K562 (cell line): Measurements from ENCODE around the gene TXNRD1. TPM values are rescaled to one million over a fixed set of nuclear protein-coding genes. Genes with fewer than 3 reads are reported as not detected.

Source experiments
- CBFB ChIP-seq: sonication (generic); formaldehyde crosslinking; IDR thresholded peaks from 2 replicates; pipeline ENCODE4 v1.4.0; 2020; ENCODE audit warnings: mild to moderate bottlenecking, missing genetic modification reagents
- CBX3 ChIP-seq, 2 experiments: IDR thresholded peaks; 1 replicate in 1 of 2; 2 replicates in 1 of 2; pipeline ENCODE4 v1.6.1; 2012; ENCODE audit warnings: inconsistent platforms in 2 of 2, low read length in 2 of 2, borderline replicate concordance in 1 of 2, control low read depth in 1 of 2
- ELF4 ChIP-seq: fragments of 450-650 bp; formaldehyde crosslinking; IDR thresholded peaks from 2 replicates; pipeline ENCODE4 v1.4.0; 2022; ENCODE audit warnings: missing genetic modification characterization
- ETS2 ChIP-seq: IDR thresholded peaks from 2 replicates; pipeline ENCODE4 v1.6.1; 2016; ENCODE audit warnings: borderline replicate concordance, missing genetic modification characterization, mild to moderate bottlenecking, moderate library complexity, missing compliant biosample characterization; ENCODE audit not compliant: poor library complexity, severe bottlenecking
- GABPB2 ChIP-seq: fragments of 250-450 bp; sonication (Bioruptor Pico); conservative IDR thresholded peaks from 2 replicates; pipeline ENCODE4 v1.5.1; 2021; ENCODE audit warnings: mild to moderate bottlenecking
- HDAC1 ChIP-seq, 2 experiments: fragments of 450-650 bp; IDR thresholded peaks; 2 replicates each; pipeline ENCODE4 v1.6.1; 2016 to 2017; ENCODE audit warnings: inconsistent platforms in 1 of 2, mild to moderate bottlenecking in 1 of 2, moderate library complexity in 1 of 2
- HMGXB4 ChIP-seq: sonication (generic); formaldehyde crosslinking; IDR thresholded peaks from 2 replicates; pipeline ENCODE4 v1.8.1; 2023; ENCODE audit warnings: mild to moderate bottlenecking, missing genetic modification reagents
- MAFG ChIP-seq: fragments of 450-650 bp; conservative IDR thresholded peaks from 2 replicates; pipeline ENCODE4 v1.6.1; 2016; ENCODE audit warnings: missing genetic modification characterization, missing compliant biosample characterization
- PTBP1 ChIP-seq: fragments of 200-400 bp; formaldehyde crosslinking; IDR thresholded peaks from 2 replicates; pipeline ENCODE4 v1.6.1; 2017; ENCODE audit warnings: low read depth, low read length
- RBM22 ChIP-seq: fragments of 200-400 bp; formaldehyde crosslinking; IDR thresholded peaks from 2 replicates; pipeline ENCODE4 v1.6.1; 2018; ENCODE audit warnings: low read length, low read depth; ENCODE audit not compliant: poor library complexity, severe bottlenecking
- RNF2 ChIP-seq: sonication (generic); IDR thresholded peaks from 2 replicates; pipeline ENCODE4 v1.6.1; 2016
- RNF219 ChIP-seq: fragments of 250-450 bp; sonication (Bioruptor Pico); IDR thresholded peaks from 2 replicates; pipeline ENCODE4 v1.5.0; 2022; ENCODE audit warnings: mild to moderate bottlenecking
- SLC30A9 ChIP-seq: fragments of 250-450 bp; sonication (Bioruptor Pico); IDR thresholded peaks from 2 replicates; pipeline ENCODE4 v1.8.0; 2022; ENCODE audit warnings: mild to moderate bottlenecking, moderate library complexity
- ZNF146 ChIP-seq: IDR thresholded peaks from one replicate; pipeline ENCODE4 v1.6.1; 2018; ENCODE audit warnings: missing compliant biosample characterization; ENCODE audit not compliant: unreplicated experiment
- ZNF197 ChIP-seq: fragments of 200-800 bp; sonication (Bioruptor generic); IDR thresholded peaks from 2 replicates; pipeline ENCODE4 v1.6.1; 2016; ENCODE audit warnings: low read depth, missing genetic modification characterization, missing compliant biosample characterization
- ZNF695 ChIP-seq: fragments of 450-650 bp; formaldehyde crosslinking; IDR thresholded peaks from 2 replicates; pipeline ENCODE4 v1.4.0; 2020; ENCODE audit warnings: mild to moderate bottlenecking, moderate library complexity
- ZNF75A ChIP-seq: fragments of 450-650 bp; formaldehyde crosslinking; IDR thresholded peaks from 2 replicates; pipeline ENCODE4 v1.4.0; 2020; ENCODE audit warnings: mild to moderate bottlenecking
- ZNF76 ChIP-seq: fragments of 250-450 bp; sonication (Bioruptor Pico); IDR thresholded peaks from 2 replicates; pipeline ENCODE4 v1.4.0; 2020; ENCODE audit warnings: mild to moderate bottlenecking, moderate library complexity, borderline replicate concordance
- ZNF780A ChIP-seq: fragments of 250-450 bp; sonication (Bioruptor Pico); IDR thresholded peaks from 2 replicates; pipeline ENCODE4 v1.5.0; 2021; ENCODE audit warnings: mild to moderate bottlenecking
- polyA plus RNA-seq, 8 experiments: library from polyadenylated mRNA; depleted of rRNA in 4 of 8; stranded (reverse) in 5 of 8; unstranded in 3 of 8; fragments of >200 nt; fragmentation: Nextera tagmentation in 2 of 8; fragmentation: Illumina TruSeq in 1 of 8; extraction: Ambion mirVana in 2 of 8; extraction: Trizol in 1 of 8; gene quantifications; 2 replicates each; pipeline versions ENCODE4 v1.2.1 to v1.2.3, GENCODE V29; 2011 to 2014; ENCODE audit warnings: inconsistent platforms in 1 of 8, missing spikeins in 1 of 8
- total RNA-seq, 7 experiments: library from RNA; depleted of rRNA in 6 of 7; stranded (reverse); fragments of >200 nt in 6 of 7; fragmentation: Illumina TruSeq in 2 of 7; extraction: Trizol in 2 of 7; gene quantifications; 2 replicates each; pipeline versions ENCODE4 v1.2.1 to v1.2.3, GENCODE V29; 2011 to 2021; ENCODE audit warnings: low replicate concordance in 1 of 7
- TF ChIP-seq, protein P1 (sequence below): IDR thresholded peaks from 3 replicates; pipeline ENCODE4 v1.6.1; 2011; ENCODE audit warnings: borderline replicate concordance, mild to moderate bottlenecking, moderate library complexity; ENCODE audit not compliant: insufficient read length; ENCODE audit errors: extremely low read depth

The TXNRD1 gene
- total and polyA plus RNA-seq, 9 of the 15 experiments (the other 6 are each of a cell fraction or from before 2014, with no cell fraction given), result 107 to 189 (median 146) TPM

DNA sequence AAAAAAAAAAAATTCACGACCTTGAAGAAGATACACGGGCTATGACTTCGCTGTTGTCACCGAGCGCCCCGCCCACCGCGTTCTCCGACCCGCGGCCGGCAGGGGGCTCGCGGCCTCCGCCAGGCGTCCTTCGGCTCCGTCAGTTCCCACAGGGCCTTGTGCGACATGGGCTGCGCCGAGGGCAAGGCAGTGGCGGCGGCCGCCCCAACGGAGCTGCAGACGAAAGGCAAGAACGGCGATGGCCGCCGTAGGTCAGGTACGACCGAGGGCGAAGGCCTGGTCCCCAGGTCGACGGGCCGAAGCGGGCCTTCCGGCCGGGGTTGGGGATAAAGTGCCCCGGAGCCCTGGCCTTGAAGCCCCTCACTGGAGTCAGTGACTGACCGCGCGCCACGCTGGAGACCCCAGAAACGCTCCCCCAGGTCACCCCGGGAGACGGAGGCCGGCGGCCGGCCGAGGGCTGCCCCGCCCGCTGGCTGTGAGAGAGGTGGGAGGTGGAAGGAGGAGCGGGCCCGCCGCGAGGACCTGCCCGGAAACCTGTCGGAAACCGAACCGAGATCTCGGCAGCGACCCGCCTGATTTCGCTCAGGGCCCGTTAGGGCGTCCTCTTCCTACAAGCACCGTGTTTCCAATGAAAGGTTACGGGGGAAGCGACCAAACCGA, at the start of gene TXNRD1 (continued):
- TF ChIP-seq ZNF780A (no peak), MAFG (tag) (no peak), ZNF75A (CRISPR knock-in tag) (no peak), CBX3 (IDR thresholded peaks at IDR 0.05; ENCODE audit: borderline replicate concordance in 1 of 2, low read length in 2 of 2) (peak in 1 of 2 experiments; percentile 36; a peak in 1 of 3 replicates), PTBP1 (no peak), ZNF695 (no peak), RNF219 (CRISPR knock-in tag) (no peak), GABPB2 (CRISPR knock-in tag) (no peak), ZNF146 (CRISPR knock-in tag) (no peak), ELF4 (CRISPR knock-in tag) (no peak), SLC30A9 (no peak), CBFB (CRISPR knock-in tag) (no peak), ZNF197 (no peak), RNF2 (0 out of 2 replicates have a peak, but pooled peaks have one; percentile 37), RBM22 (no peak), HDAC1 (IDR thresholded peaks at IDR 0.05) (no peak), ZNF76 (CRISPR knock-in tag) (no peak), ETS2 (tag) (no peak), HMGXB4 (CRISPR knock-in tag) (no peak)
- TF ChIP-seq, protein P1, sequence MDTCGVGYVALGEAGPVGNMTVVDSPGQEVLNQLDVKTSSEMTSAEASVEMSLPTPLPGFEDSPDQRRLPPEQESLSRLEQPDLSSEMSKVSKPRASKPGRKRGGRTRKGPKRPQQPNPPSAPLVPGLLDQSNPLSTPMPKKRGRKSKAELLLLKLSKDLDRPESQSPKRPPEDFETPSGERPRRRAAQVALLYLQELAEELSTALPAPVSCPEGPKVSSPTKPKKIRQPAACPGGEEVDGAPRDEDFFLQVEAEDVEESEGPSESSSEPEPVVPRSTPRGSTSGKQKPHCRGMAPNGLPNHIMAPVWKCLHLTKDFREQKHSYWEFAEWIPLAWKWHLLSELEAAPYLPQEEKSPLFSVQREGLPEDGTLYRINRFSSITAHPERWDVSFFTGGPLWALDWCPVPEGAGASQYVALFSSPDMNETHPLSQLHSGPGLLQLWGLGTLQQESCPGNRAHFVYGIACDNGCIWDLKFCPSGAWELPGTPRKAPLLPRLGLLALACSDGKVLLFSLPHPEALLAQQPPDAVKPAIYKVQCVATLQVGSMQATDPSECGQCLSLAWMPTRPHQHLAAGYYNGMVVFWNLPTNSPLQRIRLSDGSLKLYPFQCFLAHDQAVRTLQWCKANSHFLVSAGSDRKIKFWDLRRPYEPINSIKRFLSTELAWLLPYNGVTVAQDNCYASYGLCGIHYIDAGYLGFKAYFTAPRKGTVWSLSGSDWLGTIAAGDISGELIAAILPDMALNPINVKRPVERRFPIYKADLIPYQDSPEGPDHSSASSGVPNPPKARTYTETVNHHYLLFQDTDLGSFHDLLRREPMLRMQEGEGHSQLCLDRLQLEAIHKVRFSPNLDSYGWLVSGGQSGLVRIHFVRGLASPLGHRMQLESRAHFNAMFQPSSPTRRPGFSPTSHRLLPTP, result no peak
